Epidermal melanocyte (primary cell): ENCODE data around the gene HECTD2.
"Not testable (repeated sequence)": the region's sequence is repeated elsewhere in the genome, so short reads cannot be mapped to it uniquely, and the experiment has no call there.

Experiments
- DNase-seq: peaks from one replicate; pipeline ENCODE4 v3.0.0; 2011; ENCODE audit warnings: low spot score; ENCODE audit not compliant: insufficient read length

HECTD2 gene

GRCh38 chr10:91472911-91473310 is 62.8 kb downstream of the HECTD2 start:
- DNase-seq, result no peak

GRCh38 chr10:91474009-91474408 is 63.9 kb downstream of the HECTD2 start:
- DNase-seq, result no peak

GRCh38 chr10:91477236-91477635 is 67.1 kb downstream of the HECTD2 start:
- DNase-seq, result no peak

GRCh38 chr10:91479583-91479982 is 69.4 kb downstream of the HECTD2 start:
- no peak for DNase-seq

- DNase-seq, result no peak
Observed at GRCh38 chr10:91487911-91488582, 77.9 kb downstream of the HECTD2 start.

- DNase-seq, result peak; percentile 50
Observed at GRCh38 chr10:91493313-91493712, 83.2 kb downstream of the HECTD2 start.

- DNase-seq, result no peak
Observed at GRCh38 chr10:91495402-91495801, 85.3 kb downstream of the HECTD2 start.

GRCh38 chr10:91496016-91496415 is 85.9 kb downstream of the HECTD2 start:
- DNase-seq, result no peak

GRCh38 chr10:91511549-91512330 is 101.6 kb downstream of the HECTD2 start:
- no peak for DNase-seq

GRCh38 chr10:91512458-91512857 is 102.3 kb downstream of the HECTD2 start:
- no peak for DNase-seq

- no peak for DNase-seq
Observed at GRCh38 chr10:91513598-91514424, 103.7 kb downstream of the HECTD2 start.

GRCh38 chr10:91514787-91515186 is 104.6 kb downstream of the HECTD2 start:
- DNase-seq, result no peak

- DNase-seq, result no peak
Observed at GRCh38 chr10:91517394-91517793, 107.2 kb downstream of the HECTD2 start.

GRCh38 chr10:91519899-91520514 is 109.9 kb downstream of the HECTD2 start:
- no peak for DNase-seq

GRCh38 chr10:91520661-91521060 is 110.5 kb downstream of the HECTD2 start:
- no peak for DNase-seq

- DNase-seq, result no peak
Observed at GRCh38 chr10:91521439-91521838, 111.3 kb downstream of the HECTD2 start.

- DNase-seq, result no peak
Observed at GRCh38 chr10:91525896-91526712, 116.0 kb downstream of the HECTD2 start.

GRCh38 chr10:91528080-91528479 is 117.9 kb downstream of the HECTD2 start:
- no peak for DNase-seq

- DNase-seq, result no peak
Observed at GRCh38 chr10:91528768-91529167, 118.6 kb downstream of the HECTD2 start.

- DNase-seq, result not testable (repeated sequence)
Observed at GRCh38 chr10:91534789-91535188, 124.6 kb downstream of the HECTD2 start.

- peak; percentile 57 for DNase-seq
Observed at GRCh38 chr10:91536111-91536510, 126.0 kb downstream of the HECTD2 start.
